HCT116 (cell line): ENCODE results near the gene RMND1. TPM values are rescaled to one million over a fixed set of nuclear protein-coding genes. Genes with fewer than 3 reads are reported as not detected.

Source experiments
- ATAC-seq: fragments of 200-7000 bp; cut with Tn5 transposase; 2 replicates; pipeline ENCODE4 v1.9.1; 2020; ENCODE audit warnings: mild to moderate bottlenecking, moderate library complexity
- BruUV-seq: library from RNA; stranded (reverse); fragments of 400-500 nt; replicated peaks from 2 replicates; lab custom pipeline; 2021; lab: Mats Ljungman, UMichigan
- CTCF ChIA-PET: fragments of 300-600 bp; sonication (Branson Sonifier 250); formaldehyde crosslinking; loops from one replicate; lab custom pipeline; 2021; ENCODE audit warnings: antibody characterized with exemption; lab: Charles Lee
- POLR2A ChIA-PET: fragments of 300-600, 350-600 bp; sonication (Branson Sonifier 250); formaldehyde crosslinking; loops from one replicate; lab custom pipeline; 2021; ENCODE audit warnings: antibody characterized with exemption; lab: Charles Lee
- RAD21 ChIA-PET, 2 experiments: fragments of 300-600 bp; sonication (Branson Sonifier 250); formaldehyde crosslinking; loops; one replicate each; lab custom pipeline; 2023; ENCODE audit warnings: low total read pairs in 2 of 2; ENCODE audit not compliant: uncharacterized antibody in 2 of 2, unreplicated experiment in 2 of 2, low non-redundant PET in 1 of 2; lab: Charles Lee
- DNase-seq: peaks from one replicate; pipeline ENCODE4 v3.0.0-alpha.2; 2010; ENCODE audit warnings: low read depth, low spot score
- H2AFZ ChIP-seq: fragments of 200-600 bp; shearing (Covaris generic), sonication (generic); 2 replicates; pipeline ENCODE4 v1.6.1; 2017; ENCODE audit warnings: low read depth, mixed run types, mixed read lengths, antibody characterized with exemption, low read length; ENCODE audit not compliant: poor library complexity, severe bottlenecking
- H3K27ac ChIP-seq: 2 replicates; pipeline ENCODE4 v1.5.1; 2012; ENCODE audit warnings: low read depth, low read length
- H3K27me3 ChIP-seq: fragments of 200-600 bp; sonication (generic); 2 replicates; pipeline ENCODE4 v1.6.1; 2016; ENCODE audit warnings: mixed run types, low read length, mixed read lengths; ENCODE audit not compliant: insufficient read depth
- H3K36me3 ChIP-seq, 2 experiments: fragments of 200-500 bp in 1 of 2; fragments of 200-600 bp in 1 of 2; sonication (Bioruptor generic) in 1 of 2; sonication (generic) in 1 of 2; 2 replicates each; pipeline versions ENCODE4 v1.5.1 to v1.6.1; 2014 to 2016; ENCODE audit warnings: low read length in 2 of 2, inconsistent platforms in 1 of 2, mixed read lengths in 1 of 2, mixed run types in 1 of 2; ENCODE audit not compliant: insufficient read depth in 2 of 2, control insufficient read depth in 1 of 2
- H3K4me1 ChIP-seq, 2 experiments: fragments of 200-600 bp in 1 of 2; sonication (generic) in 1 of 2; 2 replicates each; pipeline versions ENCODE4 v1.5.1 to v1.6.1; 2012 to 2017; ENCODE audit warnings: low read length in 2 of 2, inconsistent platforms in 1 of 2, mild to moderate bottlenecking in 1 of 2, mixed read lengths in 1 of 2, mixed run types in 1 of 2, moderate library complexity in 1 of 2; ENCODE audit not compliant: insufficient read depth in 2 of 2, control insufficient read depth in 1 of 2
- H3K4me2 ChIP-seq: fragments of 200-600 bp; sonication (generic); 2 replicates; pipeline ENCODE4 v1.6.1; 2017; ENCODE audit warnings: mixed run types, low read length, mixed read lengths
- H3K4me3 ChIP-seq, 2 experiments: fragments of 200-600 bp in 1 of 2; sonication (generic) in 1 of 2; replicated peaks in 1 of 2; 2 replicates each; pipeline ENCODE4 v1.5.1; 2011 to 2016; ENCODE audit warnings: low read length in 2 of 2, control low read depth in 1 of 2, low read depth in 1 of 2, mild to moderate bottlenecking in 1 of 2, mixed read lengths in 1 of 2, mixed run types in 1 of 2
- H3K79me2 ChIP-seq: fragments of 200-600 bp; sonication (generic); 2 replicates; pipeline ENCODE4 v1.6.1; 2017; ENCODE audit warnings: mild to moderate bottlenecking, mixed run types, low read length, moderate library complexity, mixed read lengths; ENCODE audit not compliant: insufficient read depth
- H3K9ac ChIP-seq: fragments of 200-600 bp; sonication (generic); 2 replicates; pipeline ENCODE4 v1.6.1; 2016; ENCODE audit warnings: low read length, mixed read lengths
- H3K9me2 ChIP-seq: fragments of 200-600 bp; sonication (generic), shearing (Covaris generic); 2 replicates; pipeline ENCODE4 v1.6.1; 2017; ENCODE audit warnings: mixed run types, mild to moderate bottlenecking, moderate library complexity; ENCODE audit not compliant: insufficient read depth
- H3K9me3 ChIP-seq, 2 experiments: fragments of 200-500 bp in 1 of 2; fragments of 200-600 bp in 1 of 2; sonication (Bioruptor generic) in 1 of 2; sonication (generic) in 1 of 2; 2 replicates each; pipeline ENCODE4 v1.6.1; 2014 to 2017; ENCODE audit warnings: low read length in 2 of 2, mixed read lengths in 2 of 2, inconsistent platforms in 1 of 2, low read depth in 1 of 2, mild to moderate bottlenecking in 1 of 2, mixed run types in 1 of 2, moderate library complexity in 1 of 2; ENCODE audit not compliant: control insufficient read depth in 1 of 2, insufficient read depth in 1 of 2
- H4K20me1 ChIP-seq: fragments of 200-600 bp; sonication (generic), shearing (Covaris generic); 2 replicates; pipeline ENCODE4 v1.6.1; 2017; ENCODE audit warnings: mixed run types, mild to moderate bottlenecking, moderate library complexity; ENCODE audit not compliant: insufficient read depth
- CEBPB ChIP-seq: IDR thresholded peaks from 2 replicates; pipeline ENCODE4 v1.6.1; 2012; ENCODE audit warnings: low read depth
- ELF1 ChIP-seq: IDR thresholded peaks from 2 replicates; pipeline ENCODE4 v1.6.1; 2012; ENCODE audit warnings: low read depth, borderline replicate concordance
- EZH2 ChIP-seq: fragments of 200-600 bp; sonication (generic); IDR thresholded peaks from 2 replicates; pipeline ENCODE4 v1.6.1; 2017; ENCODE audit warnings: antibody characterized with exemption, mixed run types
- EZH2phosphoT487 ChIP-seq: fragments of 200-600 bp; IDR thresholded peaks from 2 replicates; pipeline ENCODE4 v1.6.1; 2018; ENCODE audit warnings: antibody characterized with exemption, borderline replicate concordance
- JUND ChIP-seq: IDR thresholded peaks from 2 replicates; pipeline ENCODE4 v1.6.1; 2012
- MAX ChIP-seq: IDR thresholded peaks from 2 replicates; pipeline ENCODE4 v1.6.1; 2012
- POLR2AphosphoS5 ChIP-seq: IDR thresholded peaks from 2 replicates; pipeline ENCODE4 v1.6.1; 2011; ENCODE audit warnings: mild to moderate bottlenecking, low read depth, low read length, moderate library complexity
- RAD21 ChIP-seq: IDR thresholded peaks from 2 replicates; pipeline ENCODE4 v1.6.1; 2012; ENCODE audit warnings: low read depth, mild to moderate bottlenecking
- SP1 ChIP-seq: IDR thresholded peaks from 2 replicates; pipeline ENCODE4 v1.6.1; 2012; ENCODE audit warnings: low read depth
- TCF7L2 ChIP-seq: IDR thresholded peaks from 2 replicates; pipeline ENCODE4 v1.7.0; 2011; ENCODE audit warnings: borderline replicate concordance, inconsistent platforms; ENCODE audit not compliant: insufficient read depth, insufficient read length; ENCODE audit errors: extremely low read depth
- ZFX ChIP-seq: fragments of 450-650 bp; IDR thresholded peaks from 2 replicates; pipeline ENCODE4 v1.6.1; 2017
- ZNF274 ChIP-seq: fragments of 200-500 bp; sonication (Bioruptor generic); IDR thresholded peaks from 2 replicates; pipeline ENCODE4 v1.6.1; 2014; ENCODE audit warnings: mild to moderate bottlenecking, low read depth, low read length, inconsistent platforms
- intact Hi-C: fragments of 100-400 bp; cut with micrococcal nuclease; formaldehyde crosslinking; loops from 2 replicates; pipeline ENCODE4 v1.10.0; 2022
- total RNA-seq: library from RNA; stranded (reverse); gene quantifications from one replicate; pipeline ENCODE4 v1.2.1, GENCODE V29; 2021; ENCODE audit not compliant: unreplicated experiment
- TF ChIP-seq, protein P1 (sequence below), 3 experiments: fragments of 200-600 bp in 1 of 3; sonication (generic) in 1 of 3; IDR thresholded peaks in 2 of 3; conservative IDR thresholded peaks in 1 of 3; 2 replicates each; pipeline ENCODE4 v1.5.1; 2012 to 2017; ENCODE audit warnings: low read depth in 2 of 3, low read length in 2 of 3, antibody characterized with exemption in 1 of 3, borderline replicate concordance in 1 of 3, control low read depth in 1 of 3, mild to moderate bottlenecking in 1 of 3, mixed read lengths in 1 of 3, mixed run types in 1 of 3, moderate library complexity in 1 of 3; ENCODE audit not compliant: insufficient read depth in 1 of 3
- TF ChIP-seq, protein P2 (sequence below): IDR thresholded peaks from 2 replicates; pipeline ENCODE4 v1.6.1; 2012
- TF ChIP-seq, protein P3 (sequence below): IDR thresholded peaks from 2 replicates; pipeline ENCODE4 v1.6.1; 2012; ENCODE audit warnings: low read depth
- TF ChIP-seq, protein P4 (sequence below): IDR thresholded peaks from 2 replicates; pipeline ENCODE4 v1.6.1; 2011; ENCODE audit warnings: mild to moderate bottlenecking, low read length, moderate library complexity; ENCODE audit not compliant: insufficient replicate concordance; ENCODE audit errors: extremely low read depth

The RMND1 gene
- total RNA-seq, 1 experiment from 2014 or later = 28.0 TPM

DNA sequence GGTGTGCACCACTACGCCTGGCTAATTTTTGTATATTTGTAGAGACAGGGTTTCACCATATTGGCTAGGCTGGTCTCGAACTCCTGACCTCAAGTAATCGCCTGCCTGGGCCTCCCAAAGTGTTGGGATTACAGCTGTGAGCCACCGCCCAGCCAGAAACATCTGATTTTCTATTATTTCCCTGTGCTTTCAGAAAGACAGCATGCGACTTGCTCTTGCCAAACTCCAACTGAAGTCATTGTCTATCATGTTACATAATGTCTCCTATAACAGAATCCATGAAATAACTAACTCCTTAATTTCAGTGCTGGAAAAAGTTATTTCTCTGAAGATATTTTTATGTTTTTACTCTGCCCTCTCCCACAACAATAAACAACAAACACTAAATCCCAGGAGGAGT lies 8.5 kb downstream of the RMND1 start:
- H3K4me2 ChIP-seq = no peak overlapping the region
- H3K9ac ChIP-seq = no peak overlapping the region
- no peaks in the 10 kb centered on the region for H3K9me2 ChIP-seq
- TF ChIP-seq MAX = no peak
- TF ChIP-seq, protein P1, sequence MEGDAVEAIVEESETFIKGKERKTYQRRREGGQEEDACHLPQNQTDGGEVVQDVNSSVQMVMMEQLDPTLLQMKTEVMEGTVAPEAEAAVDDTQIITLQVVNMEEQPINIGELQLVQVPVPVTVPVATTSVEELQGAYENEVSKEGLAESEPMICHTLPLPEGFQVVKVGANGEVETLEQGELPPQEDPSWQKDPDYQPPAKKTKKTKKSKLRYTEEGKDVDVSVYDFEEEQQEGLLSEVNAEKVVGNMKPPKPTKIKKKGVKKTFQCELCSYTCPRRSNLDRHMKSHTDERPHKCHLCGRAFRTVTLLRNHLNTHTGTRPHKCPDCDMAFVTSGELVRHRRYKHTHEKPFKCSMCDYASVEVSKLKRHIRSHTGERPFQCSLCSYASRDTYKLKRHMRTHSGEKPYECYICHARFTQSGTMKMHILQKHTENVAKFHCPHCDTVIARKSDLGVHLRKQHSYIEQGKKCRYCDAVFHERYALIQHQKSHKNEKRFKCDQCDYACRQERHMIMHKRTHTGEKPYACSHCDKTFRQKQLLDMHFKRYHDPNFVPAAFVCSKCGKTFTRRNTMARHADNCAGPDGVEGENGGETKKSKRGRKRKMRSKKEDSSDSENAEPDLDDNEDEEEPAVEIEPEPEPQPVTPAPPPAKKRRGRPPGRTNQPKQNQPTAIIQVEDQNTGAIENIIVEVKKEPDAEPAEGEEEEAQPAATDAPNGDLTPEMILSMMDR (IDR thresholded peaks at IDR 0.05 in 2 of 3, conservative IDR thresholded peaks at IDR 0.05 in 1 of 3; ENCODE audit: borderline replicate concordance in 1 of 3, insufficient read depth in 1 of 3, low read depth in 2 of 3, low read length in 2 of 3) = no peak
- TF ChIP-seq CEBPB = no peak
- no peak for TF ChIP-seq ZNF274
- TF ChIP-seq ZFX = no peak
- TF ChIP-seq, protein P2, sequence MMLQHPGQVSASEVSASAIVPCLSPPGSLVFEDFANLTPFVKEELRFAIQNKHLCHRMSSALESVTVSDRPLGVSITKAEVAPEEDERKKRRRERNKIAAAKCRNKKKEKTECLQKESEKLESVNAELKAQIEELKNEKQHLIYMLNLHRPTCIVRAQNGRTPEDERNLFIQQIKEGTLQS = no peak
- TF ChIP-seq ELF1 = no peak
- no peak for TF ChIP-seq SP1
- TF ChIP-seq JUND = no peak
- no peak for TF ChIP-seq RAD21
- no peak for TF ChIP-seq EZH2phosphoT487
- no peak for TF ChIP-seq POLR2AphosphoS5
- TF ChIP-seq, protein P3, sequence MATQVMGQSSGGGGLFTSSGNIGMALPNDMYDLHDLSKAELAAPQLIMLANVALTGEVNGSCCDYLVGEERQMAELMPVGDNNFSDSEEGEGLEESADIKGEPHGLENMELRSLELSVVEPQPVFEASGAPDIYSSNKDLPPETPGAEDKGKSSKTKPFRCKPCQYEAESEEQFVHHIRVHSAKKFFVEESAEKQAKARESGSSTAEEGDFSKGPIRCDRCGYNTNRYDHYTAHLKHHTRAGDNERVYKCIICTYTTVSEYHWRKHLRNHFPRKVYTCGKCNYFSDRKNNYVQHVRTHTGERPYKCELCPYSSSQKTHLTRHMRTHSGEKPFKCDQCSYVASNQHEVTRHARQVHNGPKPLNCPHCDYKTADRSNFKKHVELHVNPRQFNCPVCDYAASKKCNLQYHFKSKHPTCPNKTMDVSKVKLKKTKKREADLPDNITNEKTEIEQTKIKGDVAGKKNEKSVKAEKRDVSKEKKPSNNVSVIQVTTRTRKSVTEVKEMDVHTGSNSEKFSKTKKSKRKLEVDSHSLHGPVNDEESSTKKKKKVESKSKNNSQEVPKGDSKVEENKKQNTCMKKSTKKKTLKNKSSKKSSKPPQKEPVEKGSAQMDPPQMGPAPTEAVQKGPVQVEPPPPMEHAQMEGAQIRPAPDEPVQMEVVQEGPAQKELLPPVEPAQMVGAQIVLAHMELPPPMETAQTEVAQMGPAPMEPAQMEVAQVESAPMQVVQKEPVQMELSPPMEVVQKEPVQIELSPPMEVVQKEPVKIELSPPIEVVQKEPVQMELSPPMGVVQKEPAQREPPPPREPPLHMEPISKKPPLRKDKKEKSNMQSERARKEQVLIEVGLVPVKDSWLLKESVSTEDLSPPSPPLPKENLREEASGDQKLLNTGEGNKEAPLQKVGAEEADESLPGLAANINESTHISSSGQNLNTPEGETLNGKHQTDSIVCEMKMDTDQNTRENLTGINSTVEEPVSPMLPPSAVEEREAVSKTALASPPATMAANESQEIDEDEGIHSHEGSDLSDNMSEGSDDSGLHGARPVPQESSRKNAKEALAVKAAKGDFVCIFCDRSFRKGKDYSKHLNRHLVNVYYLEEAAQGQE = no peak
- no peak for TF ChIP-seq EZH2
- TF ChIP-seq TCF7L2 = no peak
- TF ChIP-seq, protein P4, sequence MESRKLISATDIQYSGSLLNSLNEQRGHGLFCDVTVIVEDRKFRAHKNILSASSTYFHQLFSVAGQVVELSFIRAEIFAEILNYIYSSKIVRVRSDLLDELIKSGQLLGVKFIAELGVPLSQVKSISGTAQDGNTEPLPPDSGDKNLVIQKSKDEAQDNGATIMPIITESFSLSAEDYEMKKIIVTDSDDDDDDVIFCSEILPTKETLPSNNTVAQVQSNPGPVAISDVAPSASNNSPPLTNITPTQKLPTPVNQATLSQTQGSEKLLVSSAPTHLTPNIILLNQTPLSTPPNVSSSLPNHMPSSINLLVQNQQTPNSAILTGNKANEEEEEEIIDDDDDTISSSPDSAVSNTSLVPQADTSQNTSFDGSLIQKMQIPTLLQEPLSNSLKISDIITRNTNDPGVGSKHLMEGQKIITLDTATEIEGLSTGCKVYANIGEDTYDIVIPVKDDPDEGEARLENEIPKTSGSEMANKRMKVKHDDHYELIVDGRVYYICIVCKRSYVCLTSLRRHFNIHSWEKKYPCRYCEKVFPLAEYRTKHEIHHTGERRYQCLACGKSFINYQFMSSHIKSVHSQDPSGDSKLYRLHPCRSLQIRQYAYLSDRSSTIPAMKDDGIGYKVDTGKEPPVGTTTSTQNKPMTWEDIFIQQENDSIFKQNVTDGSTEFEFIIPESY = no peak
- ChIA-PET RAD21 (no interaction called here), POLR2A (no interaction called here), CTCF (no interaction called here)
- BruUV-seq = no TSS peak
- no peak overlapping the region for H3K27ac ChIP-seq
- H2AFZ ChIP-seq = no peak overlapping the region
- peaks cover 0 to 7% of the 10 kb centered on the region in 2 experiments; a peak in 2 of 4 replicates for H3K36me3 ChIP-seq
- peaks cover 0 to 14% of the 10 kb centered on the region in 2 experiments; a peak in 3 of 4 replicates for H3K4me1 ChIP-seq
- no peaks in the 10 kb centered on the region for H3K9me3 ChIP-seq
- peaks cover 3% of the 10 kb centered on the region for H4K20me1 ChIP-seq
- intact Hi-C loops = no loop called here
- no peak overlapping the region for H3K4me3 ChIP-seq
- ATAC-seq (no peak), DNase-seq (no peak)
- peaks cover 72% of the 10 kb centered on the region for H3K79me2 ChIP-seq
- H3K27me3 ChIP-seq = no peaks in the 10 kb centered on the region
